Activated T-cell treated with anti-CD3 and anti-CD28 coated beads, Interleukin-2, amount 50 U/mL, for 72 hours (primary cell): ENCODE data around the gene PAK4. TPM values are rescaled to one million over a fixed set of nuclear protein-coding genes. Genes with fewer than 3 reads are reported as not detected.
"Not testable (repeated sequence)": the region's sequence is repeated elsewhere in the genome, so short reads cannot be mapped to it uniquely, and the experiment has no call there.

ENCODE experiments used
- ATAC-seq, 2 donors: fragments of 150-1000 bp; cut with Tn5 transposase; replicated peaks in 1 of 2; 2 replicates each; pipeline ENCODE4 v1.10.0; 2021; ENCODE audit warnings: moderate library complexity in 2 of 2, mild to moderate bottlenecking in 1 of 2
- DNase-seq, 2 donors: peaks; one replicate each; pipeline ENCODE4 v3.0.0; 2021 to 2022; ENCODE audit warnings: mixed read lengths in 1 of 2
- H3K27ac Mint-ChIP-seq: one replicate; pipeline ENCODE4 v1.8.0; 2022; ENCODE audit warnings: mild to moderate bottlenecking, moderate library complexity, mixed read lengths
- H3K27me3 Mint-ChIP-seq: one replicate; pipeline ENCODE4 v1.8.0; 2022; ENCODE audit warnings: low read depth, mixed read lengths
- H3K36me3 Mint-ChIP-seq, 2 donors: one replicate each; pipeline ENCODE4 v1.8.0; 2022; ENCODE audit warnings: mixed read lengths in 2 of 2, mild to moderate bottlenecking in 1 of 2; ENCODE audit not compliant: insufficient read depth in 2 of 2
- H3K4me1 Mint-ChIP-seq: one replicate; pipeline ENCODE4 v1.8.0; 2022; ENCODE audit warnings: low read depth, mixed read lengths
- H3K4me3 Mint-ChIP-seq, 2 donors: one replicate each; pipeline ENCODE4 v1.8.0; 2022; ENCODE audit warnings: mild to moderate bottlenecking in 2 of 2, mixed read lengths in 2 of 2, moderate library complexity in 2 of 2
- H3K9me3 Mint-ChIP-seq, 2 donors: one replicate each; pipeline ENCODE4 v1.8.0; 2022; ENCODE audit warnings: mixed read lengths in 2 of 2
- total RNA-seq, 2 donors: library from RNA; stranded (reverse); gene quantifications; one replicate each; pipeline ENCODE4 v1.2.3, GENCODE V29; 2022

PAK4 gene
- total RNA-seq, 2 donors from 2014 or later = 12.9 to 17.0 TPM

DNA sequence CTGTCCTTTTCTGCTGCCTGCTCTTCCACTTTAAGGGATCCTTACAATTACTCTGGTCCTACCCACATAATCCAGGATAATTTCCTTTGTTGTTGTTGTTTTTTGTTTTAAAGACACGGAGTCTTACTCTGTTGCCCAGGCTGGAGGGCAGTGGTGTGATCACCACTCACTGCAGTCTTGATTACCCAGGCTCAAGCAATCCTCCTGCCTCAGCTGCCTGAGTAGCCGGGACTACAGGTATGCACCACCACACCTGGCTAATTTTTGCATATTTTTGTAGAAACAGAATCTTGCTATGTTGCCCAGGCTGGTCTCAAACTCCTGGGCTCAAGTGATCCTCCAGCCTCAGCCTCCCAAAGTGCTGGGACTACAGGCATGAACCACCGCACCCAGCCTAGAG, 89.7 kb downstream of the PAK4 start:
- not testable (repeated sequence) for ATAC-seq, DNase-seq, H3K27ac Mint-ChIP-seq, H3K4me1 Mint-ChIP-seq, H3K9me3 Mint-ChIP-seq, H3K4me3 Mint-ChIP-seq, H3K36me3 Mint-ChIP-seq
- peaks cover 15% of the 10 kb centered on the region for H3K27me3 Mint-ChIP-seq

DNA sequence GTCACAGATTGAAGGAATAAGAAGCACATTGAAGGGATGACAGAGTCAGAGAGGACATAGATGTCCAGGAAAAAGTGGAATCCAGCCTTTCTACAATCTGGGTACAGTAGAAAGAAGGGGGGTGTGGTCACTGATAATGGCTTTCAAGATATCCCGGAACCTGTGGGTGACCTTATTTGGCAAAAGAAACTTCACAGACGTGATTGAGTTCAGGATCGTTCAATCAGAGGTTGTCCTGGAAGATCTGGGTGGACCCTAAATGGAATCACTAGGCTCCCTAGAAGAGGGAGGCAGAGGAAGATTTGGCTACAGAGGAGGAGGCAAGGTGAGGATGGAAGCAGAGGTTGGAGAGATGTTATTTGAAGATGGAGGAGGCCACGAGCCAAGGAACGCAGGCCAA, 91.5 kb downstream of the PAK4 start:
- H3K9me3 Mint-ChIP-seq = no peaks in the 10 kb centered on the region
- H3K36me3 Mint-ChIP-seq = no peaks in the 10 kb centered on the region
- H3K27me3 Mint-ChIP-seq = peaks cover 19% of the 10 kb centered on the region
- no peak for DNase-seq
- no peaks in the 10 kb centered on the region for H3K4me1 Mint-ChIP-seq
- no peak overlapping the region for H3K4me3 Mint-ChIP-seq
- no peak overlapping the region for H3K27ac Mint-ChIP-seq
- no peak for ATAC-seq

DNA sequence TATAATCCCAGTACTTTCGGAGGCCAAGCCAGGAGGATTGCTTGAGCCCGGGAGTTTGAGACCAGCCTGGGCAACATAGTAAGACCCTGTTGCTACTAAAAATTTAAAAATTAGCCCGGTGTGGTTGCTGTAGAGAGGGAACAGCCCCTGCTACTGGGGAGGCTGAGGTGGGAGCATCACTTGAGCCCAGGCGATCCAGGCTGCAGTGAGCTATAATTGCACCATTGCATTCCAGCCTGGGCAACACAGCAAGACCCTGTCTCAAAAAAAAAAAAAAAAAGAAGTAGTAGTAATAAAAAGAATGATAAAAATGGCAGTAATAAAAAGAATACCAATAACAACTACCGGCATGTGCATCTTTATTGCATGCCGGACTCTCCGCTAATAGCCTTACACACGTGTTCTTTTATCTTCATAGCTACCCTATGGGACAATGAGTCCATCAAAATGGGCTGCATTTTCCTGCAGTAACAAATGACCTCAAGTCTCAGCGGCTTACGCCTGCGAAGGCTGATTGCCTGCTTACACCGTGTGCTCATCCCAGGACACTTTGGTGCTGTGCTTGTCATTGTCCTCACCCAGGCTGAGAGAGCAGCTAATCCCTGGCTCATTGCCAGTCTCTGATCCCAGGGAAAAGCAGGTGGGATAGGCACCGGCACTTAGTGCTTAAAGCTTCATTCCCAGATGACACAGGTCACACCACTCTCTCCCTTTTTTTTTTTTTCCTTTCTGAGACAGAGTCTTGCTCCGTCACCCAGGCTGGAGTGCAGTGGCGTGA, 92.8 kb downstream of the PAK4 start:
- H3K27ac Mint-ChIP-seq = no peak overlapping the region
- H3K4me3 Mint-ChIP-seq = no peak overlapping the region
- peaks cover 22% of the 10 kb centered on the region for H3K27me3 Mint-ChIP-seq
- no peaks in the 10 kb centered on the region for H3K9me3 Mint-ChIP-seq
- DNase-seq (no peak), ATAC-seq (no peak)
- H3K36me3 Mint-ChIP-seq = no peaks in the 10 kb centered on the region
- no peaks in the 10 kb centered on the region for H3K4me1 Mint-ChIP-seq

DNA sequence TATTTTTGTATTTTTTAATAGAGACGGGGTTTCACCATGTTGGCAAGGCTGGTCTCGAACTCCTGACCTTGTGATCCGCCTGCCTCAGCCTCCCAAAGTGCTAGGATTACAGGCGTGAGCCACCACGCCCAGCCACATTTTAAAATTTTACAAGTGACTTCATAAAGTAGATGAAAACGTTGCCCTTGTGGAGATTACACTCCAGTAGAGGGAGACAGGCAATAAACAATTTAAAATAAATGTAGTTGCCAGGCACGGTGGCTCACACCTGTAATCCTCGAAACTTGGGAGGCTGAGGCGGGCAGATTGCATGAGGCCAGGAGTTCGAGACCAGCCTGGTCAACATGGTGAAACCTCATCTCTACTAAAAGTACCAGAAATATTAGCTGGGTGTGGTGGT, 93.5 kb downstream of the PAK4 start:
- not testable (repeated sequence) for H3K9me3 Mint-ChIP-seq, H3K27ac Mint-ChIP-seq, H3K4me3 Mint-ChIP-seq, DNase-seq, H3K4me1 Mint-ChIP-seq, ATAC-seq, H3K36me3 Mint-ChIP-seq
- H3K27me3 Mint-ChIP-seq = peaks cover 22% of the 10 kb centered on the region

DNA sequence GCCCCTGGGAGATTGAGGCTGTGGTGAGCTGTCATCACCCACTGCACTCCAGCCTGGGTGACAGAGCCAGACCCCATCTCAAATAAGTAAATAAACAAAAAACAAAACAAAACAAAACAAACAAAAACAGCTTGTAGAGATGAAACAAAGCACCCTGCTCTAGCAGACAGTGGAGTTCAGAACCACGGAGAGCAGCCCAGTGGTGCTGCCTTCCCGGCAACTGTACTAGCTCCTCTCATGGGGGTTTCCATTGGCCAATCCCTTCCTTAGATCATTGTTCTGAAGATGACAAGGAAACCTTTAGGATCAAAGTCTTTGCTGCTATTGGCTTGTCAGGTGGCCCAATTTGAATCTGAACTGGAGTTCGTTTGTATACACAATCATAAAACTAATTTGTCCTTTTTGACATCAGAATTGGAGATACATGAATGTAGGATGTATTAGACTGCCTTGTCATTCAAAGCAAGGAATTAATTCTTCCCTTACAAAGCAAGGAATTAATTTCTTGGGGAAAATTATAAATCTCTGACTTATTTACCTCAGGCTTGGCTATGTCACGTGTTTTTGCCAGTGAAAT, 98.2 kb downstream of the PAK4 start:
- Mint-ChIP-seq H3K27me3 (peaks cover 35% of the 10 kb centered on the region), H3K4me1 (peaks cover 4% of the 10 kb centered on the region), H3K27ac (no peak overlapping the region), H3K36me3 (peaks cover 0 to 3% of the 10 kb centered on the region in 2 donors), H3K9me3 (no peaks in the 10 kb centered on the region), H3K4me3 (no peak overlapping the region)
- no peak for DNase-seq
- no peak for ATAC-seq

DNA sequence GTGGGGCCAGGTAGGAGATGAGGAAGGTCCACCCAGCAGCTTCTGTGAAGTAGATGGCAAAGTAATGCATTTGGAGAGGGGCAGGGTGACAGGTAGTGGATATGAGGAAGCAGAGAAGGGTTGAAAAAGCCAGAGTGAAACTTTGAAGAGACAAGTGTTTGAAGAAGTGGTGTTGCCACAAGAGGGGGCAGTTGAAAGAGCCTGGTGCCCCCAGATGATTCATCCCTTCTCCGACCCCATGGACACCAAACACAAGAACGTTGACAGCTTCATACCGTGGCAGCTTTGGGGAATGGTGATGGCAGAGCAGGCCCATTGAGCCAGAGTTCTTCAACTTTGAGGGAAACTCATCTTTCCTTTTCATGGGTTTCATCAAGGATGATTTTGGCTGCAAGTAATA, 99.3 kb downstream of the PAK4 start:
- no peak for DNase-seq
- peaks cover 29% of the 10 kb centered on the region for H3K27me3 Mint-ChIP-seq
- no peak for ATAC-seq
- H3K4me1 Mint-ChIP-seq = peaks cover 4% of the 10 kb centered on the region
- no peak overlapping the region for H3K4me3 Mint-ChIP-seq
- no peaks in the 10 kb centered on the region for H3K9me3 Mint-ChIP-seq
- H3K27ac Mint-ChIP-seq = no peak overlapping the region
- H3K36me3 Mint-ChIP-seq = peaks cover 0 to 3% of the 10 kb centered on the region in 2 donors

Other genes with a start within 250 kb of the PAK4 start
- 100 to 1,000 TPM; 122 to 151 TPM for gene RINL, start 247.5 kb upstream of the PAK4 start, total RNA-seq
- 10 to 100 TPM; 38.2 to 40.7 TPM for gene SIRT2, start 226.2 kb upstream of the PAK4 start, total RNA-seq
- 10 to 100 TPM; 86.5 to 89.1 TPM for gene NFKBIB, start 225.8 kb upstream of the PAK4 start, total RNA-seq
- under 1 TPM; 0.69 to 0.70 TPM for gene CCER2, start 213.6 kb upstream of the PAK4 start, total RNA-seq
- gene SARS2, start 195.0 kb upstream of the PAK4 start, total RNA-seq = 10 to 100 TPM; 21.1 to 30.1 TPM
- 10 to 100 TPM; 54.8 to 57.9 TPM for gene MRPS12, start 194.8 kb upstream of the PAK4 start, total RNA-seq
- not detected for gene FBXO17, start 150.0 kb upstream of the PAK4 start, total RNA-seq
- gene FBXO27, start 93.2 kb upstream of the PAK4 start, total RNA-seq = 1 to 10 TPM in 1 of 2 donors, under 1 TPM in 1; 0.86 to 3.7 TPM
- gene ACP7, start 41.4 kb upstream of the PAK4 start, total RNA-seq = not detected
- not detected for gene NCCRP1, start 71.2 kb downstream of the PAK4 start, total RNA-seq
- gene SYCN, start 78.5 kb downstream of the PAK4 start, total RNA-seq = not detected
- under 1 TPM in 1 of 2 donors, not detected in 1; 0.53 TPM for gene IFNL3, start 119.2 kb downstream of the PAK4 start, total RNA-seq
- not detected for gene IFNL4, start 123.1 kb downstream of the PAK4 start, total RNA-seq
- under 1 TPM in 1 of 2 donors, not detected in 1; 0.46 TPM for gene IFNL2, start 142.6 kb downstream of the PAK4 start, total RNA-seq
- gene IFNL1, start 170.6 kb downstream of the PAK4 start, total RNA-seq = 1 to 10 TPM in 1 of 2 donors, under 1 TPM in 1; 0.29 to 1.7 TPM
- gene LRFN1, start 195.1 kb downstream of the PAK4 start, total RNA-seq = 1 to 10 TPM; 4.5 to 6.7 TPM
- 100 to 1,000 TPM; 351 to 353 TPM for gene GMFG, start 210.3 kb downstream of the PAK4 start, total RNA-seq
- gene SAMD4B, start 216.6 kb downstream of the PAK4 start, total RNA-seq = 10 to 100 TPM; 59.6 to 63.6 TPM